Natural killer cell (primary cell): Measurements from ENCODE around the gene SNX9. TPM values are rescaled to one million over a fixed set of nuclear protein-coding genes. Genes with fewer than 3 reads are reported as not detected.

Experiments
- ATAC-seq, 3 donors: fragments of 150-1000 bp in 2 of 3; fragments of 200-7000 bp in 1 of 3; cut with Tn5 transposase; 1 replicate in 1 of 3; 2 replicates in 2 of 3; pipeline ENCODE4 v1.10.0; 2021; ENCODE audit warnings: mild to moderate bottlenecking in 2 of 3, moderate library complexity in 2 of 3
- DNase-seq, 2 donors: peaks; one replicate each; pipeline versions ENCODE4 v3.0.0 to v3.0.0-alpha.2; 2013 to 2021; ENCODE audit warnings: mixed read lengths in 1 of 2
- H3K27ac ChIP-seq: one replicate; pipeline ENCODE4 v1.5.1; 2013; ENCODE audit warnings: mild to moderate bottlenecking, low read length
- H3K27me3 ChIP-seq: one replicate; pipeline ENCODE4 v1.6.1; 2013; ENCODE audit warnings: low read length; ENCODE audit not compliant: control insufficient read depth, insufficient read depth
- H3K36me3 ChIP-seq: one replicate; pipeline ENCODE4 v1.6.1; 2013; ENCODE audit warnings: low read length; ENCODE audit not compliant: control insufficient read depth, insufficient read depth
- H3K4me1 ChIP-seq: one replicate; pipeline ENCODE4 v1.6.1; 2013; ENCODE audit warnings: low read length; ENCODE audit not compliant: control insufficient read depth, insufficient read depth
- H3K4me3 ChIP-seq: one replicate; pipeline ENCODE4 v1.5.1; 2013; ENCODE audit warnings: low read length
- H3K9me3 ChIP-seq: one replicate; pipeline ENCODE4 v1.6.1; 2013; ENCODE audit warnings: low read length; ENCODE audit not compliant: control insufficient read depth, insufficient read depth
- H3K27ac Mint-ChIP-seq, 2 donors: one replicate each; pipeline ENCODE4 v1.8.0; 2022; ENCODE audit warnings: mild to moderate bottlenecking in 2 of 2, mixed read lengths in 2 of 2, moderate library complexity in 1 of 2
- H3K27me3 Mint-ChIP-seq, 2 donors: one replicate each; pipeline ENCODE4 v1.8.0; 2022; ENCODE audit warnings: low read depth in 2 of 2, mixed read lengths in 2 of 2
- H3K36me3 Mint-ChIP-seq: one replicate; pipeline ENCODE4 v1.8.0; 2022; ENCODE audit warnings: mixed read lengths
- H3K4me1 Mint-ChIP-seq, 2 donors: one replicate each; pipeline ENCODE4 v1.8.0; 2022; ENCODE audit warnings: mixed read lengths in 2 of 2
- H3K4me3 Mint-ChIP-seq: one replicate; pipeline ENCODE4 v1.8.0; 2022; ENCODE audit warnings: mild to moderate bottlenecking, moderate library complexity, mixed read lengths
- H3K9me3 Mint-ChIP-seq, 2 donors: one replicate each; pipeline ENCODE4 v1.8.0; 2022; ENCODE audit warnings: mixed read lengths in 2 of 2
- WGBS: methylation state at CpG from one replicate; pipeline ENCODE4 v1.1.7; 2013; ENCODE audit warnings: missing lambda C conversion rate; ENCODE audit not compliant: insufficient coverage; 5-methylcytosine and 5-hydroxymethylcytosine counted together
- intact Hi-C: fragments of 100-400 bp; cut with micrococcal nuclease; formaldehyde crosslinking; loops from one replicate; pipeline ENCODE4 v1.14.2; 2022
- total RNA-seq, 4 donors: library from RNA; stranded (reverse); fragments of 120-200 nt in 1 of 4; gene quantifications; one replicate each; pipeline versions ENCODE4 v1.2.3 to v1.2.4, GENCODE V29; 2013 to 2022
- TF ChIP-seq, protein P1 (sequence below): fragments of 200-600 bp; IDR thresholded peaks from one replicate; pipeline ENCODE4 v1.8.0; 2022; ENCODE audit warnings: antibody characterized with exemption

The SNX9 gene
- total RNA-seq, 3 donors from 2014 or later (not counting 1 experiment from before 2014, with no cell fraction given): 6.0 to 9.7 (median 7.3) TPM

DNA sequence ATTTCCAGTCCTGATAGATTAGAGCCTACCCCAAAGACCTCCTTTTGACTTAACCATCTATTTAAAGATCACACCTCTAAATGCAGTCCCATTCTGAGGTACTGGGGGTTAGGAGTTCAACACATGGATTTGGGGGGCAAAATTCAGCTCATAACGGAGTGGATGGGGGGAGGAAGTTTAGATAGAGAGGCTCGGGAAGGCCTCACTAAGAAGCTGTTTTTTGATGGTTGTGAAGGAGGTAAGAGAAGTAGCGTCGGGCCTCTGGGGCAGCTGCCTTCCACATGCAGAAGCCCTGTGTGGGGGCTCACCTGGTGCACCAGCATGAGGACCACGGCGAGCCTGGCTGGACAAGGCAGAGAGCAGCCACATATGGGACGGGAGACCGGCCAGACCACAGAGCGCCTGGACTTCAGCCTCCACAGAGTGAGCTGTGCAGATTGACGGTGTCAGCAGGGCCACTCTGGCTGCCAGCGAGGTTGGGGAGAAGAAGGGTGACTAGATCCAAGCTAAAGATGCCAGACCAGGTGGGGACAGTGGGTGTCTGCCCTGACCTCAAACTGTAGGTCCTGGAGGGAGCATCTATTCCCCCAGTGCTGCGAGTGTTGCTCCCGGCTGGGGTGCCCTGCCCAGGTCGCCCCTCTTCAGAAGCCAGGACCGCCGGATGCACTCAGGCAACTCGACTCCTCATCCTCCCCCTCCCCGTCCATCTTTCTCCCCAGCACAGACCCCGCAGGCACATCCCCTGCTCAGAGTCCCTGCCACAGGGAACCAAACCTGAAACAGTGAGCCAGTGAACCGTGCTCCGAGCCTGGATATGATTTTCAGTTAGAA lies 153.5 kb downstream of the SNX9 start:
- WGBS: 94% methylated on average over 21 of the region's 21 CpGs
- ATAC-seq (no peak), DNase-seq (no peak)
- H3K4me3 Mint-ChIP-seq: no peak overlapping the region
- Histone ChIP-seq H3K27me3 (no peaks in the 10 kb centered on the region), H3K4me1 (peaks cover 9% of the 10 kb centered on the region), H3K4me3 (no peak overlapping the region), H3K9me3 (no peaks in the 10 kb centered on the region), H3K36me3 (no peaks in the 10 kb centered on the region), H3K27ac (no peak overlapping the region)
- H3K9me3 Mint-ChIP-seq: no peaks in the 10 kb centered on the region
- H3K4me1 Mint-ChIP-seq: peaks cover 12 to 16% of the 10 kb centered on the region in 2 donors
- H3K36me3 Mint-ChIP-seq: no peaks in the 10 kb centered on the region
- H3K27ac Mint-ChIP-seq: no peak overlapping the region
- H3K27me3 Mint-ChIP-seq: peaks cover 2 to 3% of the 10 kb centered on the region in 2 donors
- TF ChIP-seq, protein P1, sequence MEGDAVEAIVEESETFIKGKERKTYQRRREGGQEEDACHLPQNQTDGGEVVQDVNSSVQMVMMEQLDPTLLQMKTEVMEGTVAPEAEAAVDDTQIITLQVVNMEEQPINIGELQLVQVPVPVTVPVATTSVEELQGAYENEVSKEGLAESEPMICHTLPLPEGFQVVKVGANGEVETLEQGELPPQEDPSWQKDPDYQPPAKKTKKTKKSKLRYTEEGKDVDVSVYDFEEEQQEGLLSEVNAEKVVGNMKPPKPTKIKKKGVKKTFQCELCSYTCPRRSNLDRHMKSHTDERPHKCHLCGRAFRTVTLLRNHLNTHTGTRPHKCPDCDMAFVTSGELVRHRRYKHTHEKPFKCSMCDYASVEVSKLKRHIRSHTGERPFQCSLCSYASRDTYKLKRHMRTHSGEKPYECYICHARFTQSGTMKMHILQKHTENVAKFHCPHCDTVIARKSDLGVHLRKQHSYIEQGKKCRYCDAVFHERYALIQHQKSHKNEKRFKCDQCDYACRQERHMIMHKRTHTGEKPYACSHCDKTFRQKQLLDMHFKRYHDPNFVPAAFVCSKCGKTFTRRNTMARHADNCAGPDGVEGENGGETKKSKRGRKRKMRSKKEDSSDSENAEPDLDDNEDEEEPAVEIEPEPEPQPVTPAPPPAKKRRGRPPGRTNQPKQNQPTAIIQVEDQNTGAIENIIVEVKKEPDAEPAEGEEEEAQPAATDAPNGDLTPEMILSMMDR: no peak
- intact Hi-C loops: no loop called here

DNA sequence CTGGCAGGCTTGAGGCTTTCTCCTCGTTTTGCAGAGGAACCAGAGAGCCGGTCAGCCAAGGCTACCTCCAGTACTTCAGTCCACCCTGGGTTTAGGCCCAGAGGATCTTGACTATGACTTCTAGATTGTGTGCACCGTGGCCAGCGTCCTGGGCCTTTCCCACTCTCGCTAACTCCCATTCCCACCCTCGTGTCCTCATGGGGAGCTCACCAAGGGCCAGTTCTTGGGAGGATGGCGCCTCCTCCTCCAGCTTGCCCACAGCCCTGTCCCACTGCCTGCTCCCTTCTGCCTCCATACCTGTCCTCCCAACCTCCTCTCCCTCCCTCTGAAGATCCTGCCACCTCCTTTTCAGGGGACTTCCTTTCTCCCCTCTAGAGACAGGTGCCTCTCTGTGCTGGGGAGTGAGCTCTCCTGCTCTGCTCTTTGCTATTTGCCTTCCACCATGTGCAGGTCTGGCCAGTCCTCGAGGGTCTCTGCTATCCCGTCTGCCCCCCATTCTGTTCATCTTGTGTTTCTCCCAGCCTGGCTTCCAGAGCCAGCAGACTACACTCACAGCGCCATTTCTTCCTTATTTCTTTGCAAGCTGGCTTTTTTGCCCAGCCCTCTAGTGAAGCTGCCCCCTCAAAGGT lies 154.2 kb downstream of the SNX9 start:
- 90% methylated on average over 10 of the region's 10 CpGs for WGBS
- Histone ChIP-seq H3K9me3 (no peaks in the 10 kb centered on the region), H3K4me1 (peaks cover 11% of the 10 kb centered on the region), H3K36me3 (no peaks in the 10 kb centered on the region), H3K4me3 (no peak overlapping the region), H3K27ac (no peak overlapping the region), H3K27me3 (no peaks in the 10 kb centered on the region)
- no peaks in the 10 kb centered on the region for H3K9me3 Mint-ChIP-seq
- TF ChIP-seq, protein P1: no peak
- peaks cover 0 to 2% of the 10 kb centered on the region in 2 donors for H3K27me3 Mint-ChIP-seq
- no peak overlapping the region for H3K4me3 Mint-ChIP-seq
- ATAC-seq (no peak), DNase-seq (no peak)
- H3K27ac Mint-ChIP-seq: no peak overlapping the region
- intact Hi-C loops: no loop called here
- no peaks in the 10 kb centered on the region for H3K36me3 Mint-ChIP-seq
- peaks cover 14 to 19% of the 10 kb centered on the region in 2 donors for H3K4me1 Mint-ChIP-seq

DNA sequence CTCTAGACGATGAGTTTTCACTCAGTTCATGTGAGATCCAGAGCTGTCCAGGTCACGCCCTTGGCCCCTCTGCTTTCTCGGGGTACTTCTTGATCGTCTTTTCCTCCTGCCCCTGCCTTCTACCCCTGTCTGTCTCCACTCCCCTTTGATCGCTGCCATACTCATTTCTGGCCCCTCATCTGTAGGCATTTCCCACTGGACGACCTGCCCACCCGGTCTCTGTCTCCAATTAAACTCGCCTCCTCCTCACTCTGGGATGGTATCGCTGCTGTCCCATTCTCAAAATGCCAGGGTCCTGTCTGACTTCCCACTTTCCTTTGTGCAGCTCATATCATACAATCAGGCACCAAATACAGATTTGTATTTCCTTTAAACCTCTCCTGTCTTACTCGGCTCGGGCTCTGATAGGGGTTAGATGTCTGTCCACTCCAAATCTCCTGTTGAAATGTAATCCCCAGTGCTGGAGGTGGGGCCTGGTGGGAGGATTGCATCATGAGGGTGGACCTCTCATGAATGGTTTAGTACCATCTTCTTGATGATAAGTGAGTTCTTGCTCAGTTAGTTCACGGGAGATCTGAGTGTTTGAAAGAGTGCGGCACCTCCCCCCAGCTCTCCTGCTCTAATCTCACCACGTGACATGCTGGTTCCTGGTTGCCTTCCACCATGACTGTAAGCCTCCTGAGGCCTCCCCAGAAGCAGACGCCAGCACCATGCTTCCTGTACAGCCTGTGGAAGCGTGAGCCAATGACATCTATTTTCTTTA lies 155.2 kb downstream of the SNX9 start:
- DNase-seq: no peak
- Histone ChIP-seq H3K27me3 (no peaks in the 10 kb centered on the region), H3K36me3 (no peaks in the 10 kb centered on the region), H3K27ac (no peak overlapping the region), H3K4me3 (no peak overlapping the region), H3K4me1 (peaks cover 19% of the 10 kb centered on the region), H3K9me3 (no peaks in the 10 kb centered on the region)
- no peaks in the 10 kb centered on the region for H3K36me3 Mint-ChIP-seq
- intact Hi-C loops: no loop called here
- ATAC-seq: no peak
- no peaks in the 10 kb centered on the region for H3K9me3 Mint-ChIP-seq
- no peaks in the 10 kb centered on the region for H3K27me3 Mint-ChIP-seq
- H3K4me3 Mint-ChIP-seq: no peak overlapping the region
- WGBS: 85% methylated on average over 15 of the region's 16 CpGs
- H3K27ac Mint-ChIP-seq: no peak overlapping the region
- H3K4me1 Mint-ChIP-seq: peaks cover 23 to 28% of the 10 kb centered on the region in 2 donors
- TF ChIP-seq, protein P1: no peak
